ENCODE results near the gene ANKRD36. TPM values are rescaled to one million over a fixed set of nuclear protein-coding genes. Genes with fewer than 3 reads are reported as not detected.
"Not testable (repeated sequence)": the region's sequence is repeated elsewhere in the genome, so short reads cannot be mapped to it uniquely, and the experiment has no call there.

The ANKRD36 gene
- total and polyA plus RNA-seq, 10 of the 15 experiments (the other 5 are each of a cell fraction or from before 2014, with no cell fraction given), result 8.1 to 19.5 (median 13.0) TPM

DNA sequence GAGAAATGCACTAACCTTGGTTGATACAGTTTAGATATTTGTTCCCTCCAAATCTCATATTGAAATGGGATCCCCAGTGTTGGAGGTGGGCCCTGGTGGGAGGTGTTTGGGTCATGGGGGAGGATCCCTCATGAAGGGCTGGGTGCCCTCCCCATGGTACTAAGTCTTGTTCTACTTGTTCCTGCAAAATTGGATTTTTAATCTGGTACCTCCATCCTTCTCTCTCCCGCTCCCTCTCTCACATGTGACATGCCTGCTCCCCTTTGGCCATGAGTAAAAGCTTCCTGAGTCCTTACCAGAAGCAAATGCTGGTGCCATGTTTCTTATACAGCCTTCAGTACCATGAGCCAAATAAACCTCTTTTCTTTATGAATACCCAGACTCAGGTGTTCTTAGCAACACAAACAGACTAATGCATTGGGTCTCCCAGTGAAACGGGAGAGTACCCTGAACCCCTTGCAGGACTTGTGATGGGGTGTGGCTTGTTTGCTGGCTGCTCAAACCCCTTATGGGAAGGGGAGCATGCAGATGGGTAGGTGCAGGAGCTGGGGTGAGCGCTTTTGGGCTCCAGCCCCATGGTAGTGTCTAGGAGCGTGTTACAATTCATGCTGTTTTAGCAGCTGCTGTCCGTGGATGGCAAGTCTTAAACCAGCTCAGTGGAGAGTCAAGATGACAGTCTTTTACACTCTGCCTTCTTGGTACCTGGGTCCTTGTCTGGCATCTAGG, 45.5 kb upstream of the ANKRD36 start (continued):
- TF ChIP-seq, protein P1, sequence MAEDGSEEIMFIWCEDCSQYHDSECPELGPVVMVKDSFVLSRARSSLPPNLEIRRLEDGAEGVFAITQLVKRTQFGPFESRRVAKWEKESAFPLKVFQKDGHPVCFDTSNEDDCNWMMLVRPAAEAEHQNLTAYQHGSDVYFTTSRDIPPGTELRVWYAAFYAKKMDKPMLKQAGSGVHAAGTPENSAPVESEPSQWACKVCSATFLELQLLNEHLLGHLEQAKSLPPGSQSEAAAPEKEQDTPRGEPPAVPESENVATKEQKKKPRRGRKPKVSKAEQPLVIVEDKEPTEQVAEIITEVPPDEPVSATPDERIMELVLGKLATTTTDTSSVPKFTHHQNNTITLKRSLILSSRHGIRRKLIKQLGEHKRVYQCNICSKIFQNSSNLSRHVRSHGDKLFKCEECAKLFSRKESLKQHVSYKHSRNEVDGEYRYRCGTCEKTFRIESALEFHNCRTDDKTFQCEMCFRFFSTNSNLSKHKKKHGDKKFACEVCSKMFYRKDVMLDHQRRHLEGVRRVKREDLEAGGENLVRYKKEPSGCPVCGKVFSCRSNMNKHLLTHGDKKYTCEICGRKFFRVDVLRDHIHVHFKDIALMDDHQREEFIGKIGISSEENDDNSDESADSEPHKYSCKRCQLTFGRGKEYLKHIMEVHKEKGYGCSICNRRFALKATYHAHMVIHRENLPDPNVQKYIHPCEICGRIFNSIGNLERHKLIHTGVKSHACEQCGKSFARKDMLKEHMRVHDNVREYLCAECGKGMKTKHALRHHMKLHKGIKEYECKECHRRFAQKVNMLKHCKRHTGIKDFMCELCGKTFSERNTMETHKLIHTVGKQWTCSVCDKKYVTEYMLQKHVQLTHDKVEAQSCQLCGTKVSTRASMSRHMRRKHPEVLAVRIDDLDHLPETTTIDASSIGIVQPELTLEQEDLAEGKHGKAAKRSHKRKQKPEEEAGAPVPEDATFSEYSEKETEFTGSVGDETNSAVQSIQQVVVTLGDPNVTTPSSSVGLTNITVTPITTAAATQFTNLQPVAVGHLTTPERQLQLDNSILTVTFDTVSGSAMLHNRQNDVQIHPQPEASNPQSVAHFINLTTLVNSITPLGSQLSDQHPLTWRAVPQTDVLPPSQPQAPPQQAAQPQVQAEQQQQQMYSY (CRISPR knock-in tag; IDR thresholded peaks at IDR 0.05), result no peak

DNA sequence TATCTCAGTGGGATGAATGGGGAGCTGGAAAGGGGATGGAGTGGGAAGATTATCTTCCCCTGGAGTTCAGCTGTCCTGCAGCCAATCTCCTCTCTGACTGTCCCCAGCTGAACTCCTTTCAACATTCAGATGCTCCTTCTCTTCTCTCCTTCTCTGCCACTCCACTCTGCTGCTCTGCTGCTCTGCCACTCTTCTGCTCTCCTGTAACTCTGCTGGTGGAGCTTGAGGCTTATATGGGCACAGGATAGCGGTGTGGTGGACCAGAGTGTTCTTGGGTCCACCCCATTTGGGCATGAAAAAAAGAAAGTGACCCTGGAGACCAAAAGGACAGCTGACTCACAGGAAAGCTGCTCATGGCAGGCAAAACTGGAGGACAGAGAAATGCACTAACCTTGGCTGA, 44.9 kb upstream of the ANKRD36 start:
- CTCF ChIA-PET, result no interaction called here
- intact Hi-C loops (cut with micrococcal nuclease; ENCODE audit: unreplicated experiment) (no loop called here), in situ Hi-C loops (cut with MboI) (no loop called here)
- Histone ChIP-seq H3K9ac (ENCODE audit: control insufficient read depth, insufficient read depth, low read length) (no peak overlapping the region), H3K36me3 (ENCODE audit: control insufficient read depth in 2 of 2, insufficient read depth in 2 of 2, low read length in 1 of 2) (no peaks in the 10 kb centered on the region), H2AFZ (ENCODE audit: control insufficient read depth, low read depth, low read length) (no peak overlapping the region), H3K4me1 (ENCODE audit: control insufficient read depth, insufficient read depth, low read length) (no peaks in the 10 kb centered on the region), H4K20me1 (ENCODE audit: control insufficient read depth, insufficient read depth) (no peaks in the 10 kb centered on the region), H3K9me3 (replicated peaks; ENCODE audit: control insufficient read depth, insufficient read depth, low read length) (no peaks in the 10 kb centered on the region), H3K79me2 (ENCODE audit: control insufficient read depth, insufficient read depth, low read length) (no peaks in the 10 kb centered on the region), H3K4me3 (no peak overlapping the region), H3K27me3 (replicated peaks in 1 of 2; ENCODE audit: control insufficient read depth in 2 of 2, insufficient read depth in 2 of 2, low read length in 1 of 2) (peaks cover 5 to 6% of the 10 kb centered on the region in 2 experiments; a peak in 3 of 4 replicates), H3K27ac (ENCODE audit: control insufficient read depth, insufficient read depth) (no peak overlapping the region), H3K4me2 (ENCODE audit: control insufficient read depth, insufficient read depth) (no peak overlapping the region)
- SMC1A ChIA-PET (ENCODE audit: uncharacterized antibody, unreplicated experiment), result no interaction called here
- no peak for DNase-seq (ENCODE audit: low read depth, low spot score)
- RAD21 ChIA-PET (ENCODE audit: unreplicated experiment), result no interaction called here
- POLR2A ChIA-PET, result no interaction called here
- FAIRE-seq, result no peak
- 0% methylated on average over 1 of the region's 1 CpG for WGBS (ENCODE audit: insufficient coverage, insufficient replicate concordance, low lambda C conversion rate, missing lambda C conversion rate)
- ATAC-seq, result no peak
- no TSS peak for BruUV-seq (replicated peaks)
- TF ChIP-seq DPF2 (IDR thresholded peaks at IDR 0.05) (no peak), EP300 (IDR thresholded peaks at IDR 0.05; ENCODE audit: borderline replicate concordance in 1 of 2, control insufficient read depth in 1 of 2, low read depth in 2 of 2, low read length in 2 of 2) (no peak), TCF7 (IDR thresholded peaks at IDR 0.05; ENCODE audit: borderline replicate concordance) (no peak), TCF12 (IDR thresholded peaks at IDR 0.05; ENCODE audit: low read depth, low read length) (no peak), MTA3 (IDR thresholded peaks at IDR 0.05; ENCODE audit: borderline replicate concordance, low read length) (no peak)

DNA sequence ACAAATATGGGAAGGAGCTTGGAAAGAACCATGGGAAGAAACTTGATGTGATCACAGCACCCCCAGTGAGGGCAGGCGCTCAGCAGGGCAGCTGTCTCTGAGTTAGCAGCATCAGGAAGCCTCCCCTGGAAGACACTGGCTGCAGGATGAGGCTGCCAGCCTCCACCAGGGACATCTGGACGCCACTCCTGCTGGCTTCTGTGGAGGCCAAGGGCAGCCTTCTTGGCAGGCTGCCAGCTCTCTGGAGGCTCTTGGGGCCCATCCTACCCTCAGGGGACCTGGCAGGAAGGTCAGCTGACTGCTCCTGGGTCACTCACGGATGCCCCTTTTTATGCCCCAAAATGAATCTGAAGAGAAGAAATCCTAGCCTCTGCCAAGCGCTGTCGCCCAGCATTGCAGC, 44.2 kb upstream of the ANKRD36 start:
- CTCF ChIA-PET; H3K36me3 ChIP-seq (ENCODE audit: control insufficient read depth in 2 of 2, insufficient read depth in 2 of 2, low read length in 1 of 2); FAIRE-seq; H3K79me2 ChIP-seq (ENCODE audit: control insufficient read depth, insufficient read depth, low read length); H3K4me2 ChIP-seq (ENCODE audit: control insufficient read depth, insufficient read depth); SMC1A ChIA-PET (ENCODE audit: uncharacterized antibody, unreplicated experiment); RAD21 ChIA-PET (ENCODE audit: unreplicated experiment); H3K27me3 ChIP-seq (replicated peaks in 1 of 2; ENCODE audit: control insufficient read depth in 2 of 2, insufficient read depth in 2 of 2, low read length in 1 of 2); BruUV-seq (replicated peaks); H2AFZ ChIP-seq (ENCODE audit: control insufficient read depth, low read depth, low read length); H3K9me3 ChIP-seq (replicated peaks; ENCODE audit: control insufficient read depth, insufficient read depth, low read length); H4K20me1 ChIP-seq (ENCODE audit: control insufficient read depth, insufficient read depth); intact Hi-C loops (cut with micrococcal nuclease; ENCODE audit: unreplicated experiment); H3K4me1 ChIP-seq (ENCODE audit: control insufficient read depth, insufficient read depth, low read length); in situ Hi-C loops (cut with MboI); H3K9ac ChIP-seq (ENCODE audit: control insufficient read depth, insufficient read depth, low read length); ATAC-seq; H3K27ac ChIP-seq (ENCODE audit: control insufficient read depth, insufficient read depth); DNase-seq (ENCODE audit: low read depth, low spot score); POLR2A ChIA-PET; H3K4me3 ChIP-seq: not testable (repeated sequence)
- 42% methylated on average over 5 of the region's 5 CpGs for WGBS (ENCODE audit: insufficient coverage, insufficient replicate concordance, low lambda C conversion rate, missing lambda C conversion rate)
